Measurements from ENCODE around the gene STX10. TPM values are rescaled to one million over a fixed set of nuclear protein-coding genes. Genes with fewer than 3 reads are reported as not detected.
A peak's percentile ranks its signal among the peaks of the same experiment; 100 is the strongest.

Gene STX10
- total and polyA plus RNA-seq, 10 donors = 43.8 to 98.0 (median 67.6) TPM

DNA sequence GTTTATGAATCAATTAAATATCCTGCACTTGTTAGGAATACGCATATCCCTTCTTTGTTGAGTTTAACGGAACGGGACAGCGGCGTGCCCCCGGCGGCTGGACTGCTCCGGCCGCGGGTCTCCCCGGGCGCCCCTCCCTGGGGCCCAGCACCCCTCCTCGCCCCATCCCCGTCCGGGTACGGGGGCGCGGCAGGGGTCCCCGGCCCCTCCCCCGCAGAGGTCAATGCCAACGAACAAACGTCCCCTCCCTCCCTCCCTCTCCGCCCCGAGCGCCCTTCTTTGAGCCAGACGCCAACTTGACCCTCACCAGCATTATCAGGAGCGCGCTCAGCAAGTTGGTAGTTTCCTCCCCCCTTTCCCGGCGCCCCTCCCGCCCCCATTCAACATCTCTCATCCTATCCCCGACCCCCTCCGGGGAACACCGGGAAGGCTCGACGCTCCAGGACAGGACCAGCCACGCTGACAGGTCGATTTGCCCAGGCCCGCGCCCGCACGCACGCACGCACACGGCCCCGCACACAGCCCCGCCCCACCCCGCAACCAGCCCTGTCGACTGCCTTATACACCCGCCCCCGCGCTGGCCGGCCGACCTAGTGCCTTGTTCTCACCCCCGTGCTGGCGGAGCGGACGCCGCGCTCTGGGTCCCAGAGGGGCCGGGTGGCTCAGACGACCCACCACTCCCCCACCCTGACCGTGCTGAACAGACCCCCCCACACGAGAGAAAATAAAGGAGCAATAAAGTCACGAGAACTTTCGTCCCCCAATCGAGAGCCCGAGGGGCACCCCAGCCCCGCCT is 52.5 kb downstream of the STX10 start:
- peak; percentile 14 to 76 (median 49) for TF ChIP-seq POLR2AphosphoS5 (IDR thresholded peaks at IDR 0.05)
- no peak for TF ChIP-seq POLR2A (IDR thresholded peaks at IDR 0.05)
- H3K9me3 ChIP-seq = no peaks in the 10 kb centered on the region
- DNase-seq = peak; percentile 94
- peak overlapping the region; percentile 21 to 88 (median 52) for H3K4me3 ChIP-seq
- 1 to 5% (median 3%) methylated on average over 40 to 69 of the region's 69 CpGs for WGBS, 5 donors
- H3K27me3 ChIP-seq (replicated peaks in 1 of 7) = peaks cover 0 to 41% (median 0%) of the 10 kb centered on the region in 7 donors
- H3K27ac ChIP-seq = peak overlapping the region; percentile 57 to 99 (median 97)
- intact Hi-C loops (cut with DNase I; ENCODE audit: low total_unique reads) = no loop called here
- peaks cover 0 to 27% (median 3%) of the 10 kb centered on the region in 6 donors for H3K36me3 ChIP-seq
- peaks cover 26 to 96% (median 90%) of the 10 kb centered on the region in 6 donors for H3K4me1 ChIP-seq

DNA sequence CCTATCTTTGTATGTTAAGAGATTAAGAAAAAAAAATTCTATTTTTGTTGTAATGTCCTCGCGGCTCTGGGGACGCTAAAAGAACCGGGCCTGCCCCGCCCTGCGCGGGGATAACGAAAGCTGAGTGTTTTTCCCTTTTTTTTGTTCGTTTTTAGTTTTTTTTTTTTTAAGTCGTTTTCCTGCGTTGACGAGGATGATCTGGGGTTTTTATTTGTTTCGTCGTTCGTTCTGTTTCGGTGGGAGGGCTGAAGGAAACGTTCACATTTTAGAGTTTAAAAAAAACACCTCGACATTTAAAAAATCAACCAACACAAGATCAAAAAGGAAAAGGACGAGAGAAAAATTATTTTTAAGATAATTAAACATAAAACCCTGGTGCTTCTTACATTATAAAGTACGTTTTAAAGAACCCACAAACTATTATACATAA is 53.1 kb downstream of the STX10 start:
- H3K27me3 ChIP-seq (replicated peaks in 1 of 7) = peaks cover 0 to 41% (median 0%) of the 10 kb centered on the region in 7 donors
- H3K9me3 ChIP-seq = no peaks in the 10 kb centered on the region
- peak overlapping the region; percentile 57 to 99 (median 97) for H3K27ac ChIP-seq
- H3K4me3 ChIP-seq = peak overlapping the region; percentile 21 to 88 (median 52)
- peaks cover 0 to 27% (median 3%) of the 10 kb centered on the region in 6 donors for H3K36me3 ChIP-seq
- 9 to 14% (median 11%) methylated on average over 20 of the region's 20 CpGs for WGBS, 5 donors
- peaks cover 26 to 90% (median 84%) of the 10 kb centered on the region in 6 donors for H3K4me1 ChIP-seq
- no peak for DNase-seq
- TF ChIP-seq POLR2AphosphoS5 (IDR thresholded peaks at IDR 0.05) = no peak
- TF ChIP-seq, protein P1, sequence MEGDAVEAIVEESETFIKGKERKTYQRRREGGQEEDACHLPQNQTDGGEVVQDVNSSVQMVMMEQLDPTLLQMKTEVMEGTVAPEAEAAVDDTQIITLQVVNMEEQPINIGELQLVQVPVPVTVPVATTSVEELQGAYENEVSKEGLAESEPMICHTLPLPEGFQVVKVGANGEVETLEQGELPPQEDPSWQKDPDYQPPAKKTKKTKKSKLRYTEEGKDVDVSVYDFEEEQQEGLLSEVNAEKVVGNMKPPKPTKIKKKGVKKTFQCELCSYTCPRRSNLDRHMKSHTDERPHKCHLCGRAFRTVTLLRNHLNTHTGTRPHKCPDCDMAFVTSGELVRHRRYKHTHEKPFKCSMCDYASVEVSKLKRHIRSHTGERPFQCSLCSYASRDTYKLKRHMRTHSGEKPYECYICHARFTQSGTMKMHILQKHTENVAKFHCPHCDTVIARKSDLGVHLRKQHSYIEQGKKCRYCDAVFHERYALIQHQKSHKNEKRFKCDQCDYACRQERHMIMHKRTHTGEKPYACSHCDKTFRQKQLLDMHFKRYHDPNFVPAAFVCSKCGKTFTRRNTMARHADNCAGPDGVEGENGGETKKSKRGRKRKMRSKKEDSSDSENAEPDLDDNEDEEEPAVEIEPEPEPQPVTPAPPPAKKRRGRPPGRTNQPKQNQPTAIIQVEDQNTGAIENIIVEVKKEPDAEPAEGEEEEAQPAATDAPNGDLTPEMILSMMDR (IDR thresholded peaks at IDR 0.05 in 8 of 11, conservative IDR thresholded peaks at IDR 0.05 in 3 of 11) = no peak
- intact Hi-C loops (cut with DNase I; ENCODE audit: low total_unique reads) = no loop called here

DNA sequence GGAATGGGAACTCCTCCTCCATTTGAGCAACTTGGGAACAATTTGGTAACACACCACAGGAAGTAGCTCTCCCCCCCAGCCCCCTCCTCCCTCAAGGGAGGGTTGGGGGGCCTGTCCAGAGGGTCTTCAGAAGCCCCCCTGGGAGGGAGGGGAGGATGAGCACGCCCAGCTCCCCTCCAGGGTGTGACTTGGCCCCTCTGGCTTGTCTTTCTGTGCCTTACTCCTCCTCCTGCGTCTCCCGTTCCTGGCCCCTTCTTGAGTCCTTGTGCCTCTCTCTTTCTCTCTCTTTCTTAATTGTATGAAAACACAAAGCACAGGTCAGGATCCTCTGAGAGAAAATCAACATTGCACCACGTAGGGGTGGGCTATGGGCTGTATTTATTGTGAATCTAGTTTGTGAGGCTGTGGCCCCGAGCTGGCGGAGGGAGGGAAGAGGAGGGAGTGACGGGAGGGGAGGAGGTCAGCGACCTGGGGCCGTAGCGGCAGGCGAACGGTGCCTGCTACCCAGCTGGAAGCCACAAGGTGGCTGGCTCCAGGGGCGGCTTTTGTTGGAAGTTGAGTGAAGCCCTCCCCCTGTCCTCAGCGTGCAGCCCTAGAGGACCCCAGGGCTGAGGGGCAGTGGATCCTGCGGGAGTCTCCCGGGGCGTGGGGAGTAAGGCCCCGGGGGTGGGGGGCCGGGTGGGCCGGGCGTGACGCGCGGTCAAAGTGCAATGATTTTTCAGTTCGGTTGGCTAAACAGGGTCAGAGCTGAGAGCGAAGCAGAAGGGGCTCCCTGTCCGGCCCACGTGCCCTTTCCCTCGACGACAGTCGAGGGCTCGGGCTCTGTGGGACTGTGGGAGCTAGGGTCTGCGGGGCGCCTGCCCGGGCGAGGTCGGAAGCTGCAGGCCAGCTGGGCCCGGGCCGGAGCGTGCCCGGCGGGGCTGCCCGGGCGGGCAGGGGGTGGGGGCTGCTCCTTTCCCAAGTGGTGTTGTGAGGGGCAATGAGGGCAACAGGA is 53.9 kb downstream of the STX10 start:
- Histone ChIP-seq H3K27me3 (replicated peaks in 1 of 7) (peaks cover 0 to 41% (median 0%) of the 10 kb centered on the region in 7 donors), H3K36me3 (peaks cover 0 to 27% (median 3%) of the 10 kb centered on the region in 6 donors), H3K4me3 (peak overlapping the region; percentile 24 to 88 (median 52)), H3K4me1 (peaks cover 26 to 81% (median 76%) of the 10 kb centered on the region in 6 donors), H3K27ac (peak overlapping the region; percentile 60 to 99 (median 97)), H3K9me3 (no peaks in the 10 kb centered on the region)
- 14 to 24% (median 18%) methylated on average over 35 to 44 of the region's 44 CpGs for WGBS, 5 donors
- intact Hi-C loops (cut with DNase I; ENCODE audit: low total_unique reads) = loop anchor here (2.0 kb wide), 1 partner anchor 113 kb away; no protein-coding TSS in a partner anchor
- DNase-seq = peak; percentile 89
- TF ChIP-seq POLR2AphosphoS5 (IDR thresholded peaks at IDR 0.05) (peak; percentile 11 to 64 (median 44)), POLR2A (IDR thresholded peaks at IDR 0.05) (no peak)
- TF ChIP-seq, protein P1 (IDR thresholded peaks at IDR 0.05 in 8 of 11, conservative IDR thresholded peaks at IDR 0.05 in 3 of 11) = peak in 5 of 11 experiments; percentile 15 to 51 (median 48)

DNA sequence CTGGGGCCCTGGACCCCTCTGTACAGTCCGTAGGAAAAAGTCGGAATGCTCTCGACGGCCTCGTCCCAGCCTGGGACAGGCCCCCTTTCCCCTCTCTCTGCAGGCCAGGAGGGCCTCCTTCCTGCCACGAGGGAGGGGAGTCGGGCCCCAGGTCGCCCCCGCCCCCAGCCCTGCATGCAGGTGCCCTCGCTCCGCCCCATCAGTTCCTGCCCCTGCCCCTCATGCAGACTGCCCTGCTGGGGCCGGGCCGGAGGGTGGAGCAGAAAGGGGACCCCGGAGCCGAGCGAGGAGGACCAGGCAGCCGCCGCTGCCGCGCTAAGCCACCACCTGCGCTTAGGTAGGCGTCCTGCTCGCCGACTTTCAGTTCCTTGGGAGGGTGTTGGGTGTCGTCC is 54.8 kb downstream of the STX10 start:
- TF ChIP-seq POLR2AphosphoS5 (IDR thresholded peaks at IDR 0.05) = peak; percentile 83 to 84 (median 84)
- TF ChIP-seq, protein P1 (IDR thresholded peaks at IDR 0.05 in 8 of 11, conservative IDR thresholded peaks at IDR 0.05 in 3 of 11) = no peak
- TF ChIP-seq POLR2A (IDR thresholded peaks at IDR 0.05) = peak in 1 of 3 donors; percentile 56
- Histone ChIP-seq H3K4me1 (peaks cover 20 to 73% (median 67%) of the 10 kb centered on the region in 6 donors), H3K27me3 (replicated peaks in 1 of 7) (peaks cover 0 to 41% (median 0%) of the 10 kb centered on the region in 7 donors), H3K36me3 (peaks cover 0 to 22% (median under 1%) of the 10 kb centered on the region in 6 donors), H3K27ac (peak overlapping the region; percentile 60 to 99 (median 97)), H3K4me3 (peak overlapping the region in 7 of 8 donors; percentile 28 to 88 (median 61)), H3K9me3 (no peaks in the 10 kb centered on the region)
- intact Hi-C loops (cut with DNase I; ENCODE audit: low total_unique reads) = loop anchor here (2.0 kb wide), 1 partner anchor 113 kb away; no protein-coding TSS in a partner anchor
- DNase-seq = peak; percentile 94
- WGBS, 5 donors = 20 to 37% (median 26%) methylated on average over 16 to 25 of the region's 25 CpGs
